HG02943 (cell line): ENCODE data around the gene CFTR.
A peak's percentile ranks its signal among the peaks of the same experiment; 100 is the strongest.
"Not testable (repeated sequence)": the region's sequence is repeated elsewhere in the genome, so short reads cannot be mapped to it uniquely, and the experiment has no call there.

Experiments used
- ATAC-seq: cut with Tn5 transposase; IDR thresholded peaks from one replicate; pipeline ENCODE4 v1.9.1; 2021; ENCODE audit warnings: mild to moderate bottlenecking, low read depth, moderate library complexity; ENCODE audit not compliant: unreplicated experiment

The CFTR gene

DNA sequence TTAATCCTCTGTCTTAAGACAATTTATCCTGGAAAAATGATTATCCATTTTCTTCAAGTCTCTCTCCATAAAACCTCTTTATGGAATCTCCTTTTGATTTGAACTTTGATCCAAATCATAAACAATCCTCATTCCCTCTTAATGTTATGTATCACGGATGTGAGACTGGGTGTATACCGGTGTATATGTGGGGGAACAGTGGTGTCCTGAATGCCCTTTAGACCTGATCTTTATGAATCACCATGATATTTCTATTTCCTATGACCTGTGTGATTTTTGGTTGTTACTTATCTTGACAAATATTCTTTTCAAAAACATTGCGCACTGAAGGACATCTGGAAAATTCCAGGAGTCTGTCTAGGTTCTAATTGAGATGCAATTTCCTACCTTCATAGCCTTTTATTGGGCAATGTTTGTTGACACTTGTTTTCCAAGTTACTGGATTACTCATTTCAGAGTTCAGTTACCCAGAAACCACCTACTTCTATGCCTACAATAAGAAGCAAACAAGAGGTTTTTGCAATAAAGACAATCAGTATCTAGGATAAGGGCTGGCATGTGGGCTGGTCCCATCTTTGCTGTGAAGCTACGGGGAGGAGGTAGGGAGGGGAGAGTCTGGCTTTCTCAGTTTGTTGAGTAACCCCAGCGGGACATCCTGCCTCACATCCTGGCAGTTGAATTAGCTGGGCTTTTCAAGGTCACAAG lies 203.0 kb downstream of the CFTR start:
- ATAC-seq, result no peak

DNA sequence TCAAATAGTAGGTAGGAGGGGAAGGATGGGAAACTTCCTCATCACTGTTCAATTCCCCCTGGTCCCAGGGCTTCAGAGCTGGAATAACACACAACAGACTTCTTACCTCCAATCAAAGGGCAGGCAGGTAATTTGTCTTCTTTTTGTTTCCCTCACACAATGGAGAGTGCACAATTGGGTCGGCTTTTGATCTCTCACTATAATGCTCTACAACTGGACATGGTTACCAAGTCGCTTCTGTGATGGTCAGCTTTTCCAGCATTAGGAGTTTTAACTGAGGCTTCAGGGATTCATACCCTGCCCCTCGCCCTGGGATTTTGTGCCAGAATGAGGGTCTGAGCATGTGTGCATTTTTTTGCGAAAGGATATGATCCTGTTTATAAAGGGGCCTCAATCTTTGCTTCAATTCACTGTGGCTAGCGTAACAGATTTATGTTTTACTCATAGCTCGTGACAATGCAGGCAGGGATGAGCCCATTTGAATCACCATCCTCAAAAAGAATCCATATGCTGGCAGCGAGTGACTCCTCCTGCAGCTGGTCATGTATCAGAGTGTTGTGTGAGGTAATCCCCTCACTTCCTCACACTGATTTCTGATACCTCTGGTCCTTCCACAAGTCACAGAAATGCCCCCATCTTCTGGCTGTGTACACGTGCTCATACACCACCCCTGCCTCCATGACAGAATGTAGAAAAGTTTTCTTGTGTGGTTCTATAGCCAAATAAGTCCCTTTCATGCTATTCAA lies 203.8 kb downstream of the CFTR start:
- ATAC-seq, result no peak

DNA sequence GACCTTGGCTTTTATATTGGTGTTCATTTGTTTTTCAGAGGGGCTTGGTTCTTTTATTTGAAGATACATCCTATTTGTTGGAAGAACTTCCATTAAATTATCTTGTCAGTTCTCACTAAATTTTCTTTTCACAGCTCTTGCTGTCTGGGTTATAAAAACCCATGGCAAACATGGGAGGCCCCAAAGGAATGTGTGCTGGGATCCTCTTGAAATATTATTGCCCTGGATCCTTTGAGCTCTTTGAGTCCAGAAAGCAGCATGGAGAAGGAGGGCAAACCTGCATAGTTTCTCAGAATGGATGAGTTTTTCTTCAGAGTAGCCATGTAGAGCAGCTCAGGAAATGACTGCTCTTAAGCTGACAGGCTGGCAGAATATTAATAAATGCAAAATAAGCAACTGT lies 206.0 kb downstream of the CFTR start:
- no peak for ATAC-seq

DNA sequence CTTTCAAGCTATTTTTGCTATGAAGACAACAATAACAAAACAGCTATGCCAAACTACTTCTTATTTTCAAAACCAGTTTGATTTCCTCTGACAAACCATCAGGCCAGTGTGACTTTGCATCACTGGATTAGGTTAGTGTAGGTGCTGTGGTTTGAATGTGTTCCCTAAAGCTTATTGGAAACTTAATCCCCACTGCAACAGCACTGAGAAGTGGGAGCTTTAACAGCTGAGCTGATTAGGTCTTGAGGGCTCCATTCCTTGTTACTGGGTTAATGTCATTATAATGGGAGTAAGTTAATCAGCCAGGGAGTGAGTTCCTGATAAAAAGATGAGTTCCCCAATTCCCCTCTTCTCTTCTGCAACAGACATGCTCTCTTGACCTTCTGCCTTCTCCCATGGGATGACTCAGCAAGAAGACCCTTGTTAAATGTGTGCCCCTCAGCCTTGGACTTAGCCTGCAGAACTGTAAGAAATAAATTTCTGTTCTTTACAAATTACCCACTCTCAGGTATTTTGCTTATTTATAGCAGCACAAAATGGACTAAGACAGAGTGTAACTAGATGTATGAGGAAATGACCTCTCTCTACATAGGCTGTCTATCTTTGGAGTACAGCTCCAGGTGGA lies 206.6 kb downstream of the CFTR start:
- no peak for ATAC-seq

DNA sequence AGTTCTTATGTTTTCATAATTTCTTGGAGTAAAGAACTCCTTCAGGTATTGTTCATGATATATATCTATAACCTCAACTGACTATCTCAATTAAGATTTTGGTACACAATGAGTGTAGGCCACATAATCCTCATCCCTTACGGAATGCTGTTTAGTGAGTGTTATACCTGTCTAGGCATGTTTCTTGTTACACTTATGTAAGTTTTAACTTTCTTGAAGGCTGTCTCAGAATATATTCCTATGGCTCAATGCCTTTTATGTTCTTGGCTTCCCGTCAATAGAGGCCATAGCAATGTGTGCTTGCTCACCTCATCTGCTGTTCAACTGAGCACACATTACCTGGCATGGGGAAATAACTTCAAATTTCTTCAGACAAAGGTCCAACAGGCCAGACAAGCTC lies 208.3 kb downstream of the CFTR start:
- ATAC-seq, result no peak

DNA sequence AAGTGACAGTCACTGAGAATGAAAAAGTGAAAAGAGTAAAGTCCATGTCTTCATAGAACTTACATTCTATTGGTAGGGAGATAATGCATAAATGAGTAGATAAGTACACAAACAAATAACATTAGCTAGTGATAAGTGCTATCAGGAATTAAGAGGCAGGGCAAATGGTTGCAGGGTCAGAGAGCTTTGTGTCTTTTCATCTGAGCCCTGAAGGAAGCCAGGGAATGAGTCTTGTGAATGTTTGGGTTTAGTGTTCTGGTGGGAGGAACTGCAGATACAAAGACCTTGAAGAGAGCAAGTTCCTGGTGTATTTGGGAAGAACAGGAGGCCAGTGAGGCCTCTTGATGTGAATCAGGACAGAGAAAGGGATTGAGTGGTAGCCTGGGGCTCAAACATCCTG lies 209.6 kb downstream of the CFTR start:
- ATAC-seq, result no peak

DNA sequence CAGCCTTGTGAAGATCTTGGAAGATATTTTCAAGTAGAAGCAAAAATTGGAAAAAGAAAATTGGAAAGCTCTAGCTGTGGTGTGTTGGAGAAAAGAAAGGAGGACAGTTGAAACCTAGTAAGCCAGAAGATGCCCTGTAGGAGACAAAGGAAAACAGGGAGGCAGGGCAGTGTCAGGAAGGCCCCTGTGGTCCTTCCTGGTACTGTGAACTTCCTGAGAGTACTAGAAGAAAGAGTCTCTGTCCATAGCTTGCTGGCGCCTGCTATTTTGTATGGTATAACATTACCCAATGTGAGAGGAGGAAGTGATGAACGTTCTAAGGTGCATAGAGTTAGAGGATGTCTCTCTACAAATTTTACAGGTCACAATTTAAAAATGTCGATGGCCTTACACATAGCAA lies 210.3 kb downstream of the CFTR start:
- no peak for ATAC-seq

DNA sequence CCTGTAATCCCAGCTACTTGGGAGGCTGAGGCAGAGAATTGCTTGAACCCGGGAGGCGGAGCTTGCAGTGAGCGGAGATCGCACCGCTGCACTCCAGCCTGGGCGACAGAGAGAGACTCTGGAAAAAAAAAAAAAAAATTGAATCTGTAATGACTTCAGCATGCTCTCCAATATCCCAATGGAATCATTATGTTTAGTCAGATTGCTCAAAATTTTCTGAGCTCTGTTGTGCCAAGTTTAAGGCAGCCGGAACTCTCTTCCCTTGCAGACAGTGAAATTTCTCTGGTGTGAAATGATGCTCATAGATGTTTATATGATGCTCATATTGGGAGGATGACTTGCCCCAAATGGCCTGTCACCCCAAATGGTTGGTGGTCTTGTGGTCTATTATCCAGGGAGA lies 212.5 kb downstream of the CFTR start:
- no peak for ATAC-seq

DNA sequence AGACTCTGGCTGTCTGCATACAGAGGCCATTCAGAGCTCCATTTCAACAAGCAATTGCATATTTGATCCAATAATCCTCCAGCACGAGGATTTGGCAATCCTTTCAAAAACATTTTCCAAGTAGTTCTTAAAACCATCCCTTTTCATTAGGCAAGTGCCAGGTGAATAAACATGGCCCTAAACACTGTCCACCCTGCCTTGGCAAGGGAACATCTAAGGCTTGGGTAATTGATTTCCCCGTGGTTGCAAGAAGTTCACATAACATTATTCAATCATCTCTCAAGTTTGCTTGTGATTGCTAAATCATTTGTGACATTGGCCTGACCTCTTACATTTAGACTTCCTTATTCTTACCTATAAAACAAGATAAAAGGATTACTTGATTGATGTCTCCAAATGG lies 218.2 kb downstream of the CFTR start:
- no peak for ATAC-seq

DNA sequence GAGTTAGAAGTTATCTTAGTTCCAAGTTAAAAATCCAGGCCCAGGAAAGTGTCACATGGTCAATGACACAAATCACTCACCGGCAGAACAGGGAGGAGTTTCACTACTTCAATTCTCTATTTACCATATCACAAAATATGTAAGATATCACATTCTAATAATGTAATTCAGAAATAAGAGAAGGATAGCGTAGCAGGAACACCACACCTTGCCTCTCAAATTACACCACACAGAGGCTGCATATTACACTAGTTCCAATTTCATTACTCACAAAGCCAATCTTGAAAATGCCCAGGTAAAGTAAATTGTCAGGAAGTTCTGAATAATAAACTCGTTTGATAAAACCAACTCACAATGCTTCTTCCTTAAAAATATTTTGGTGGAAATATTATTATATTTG lies 224.2 kb downstream of the CFTR start:
- no peak for ATAC-seq

DNA sequence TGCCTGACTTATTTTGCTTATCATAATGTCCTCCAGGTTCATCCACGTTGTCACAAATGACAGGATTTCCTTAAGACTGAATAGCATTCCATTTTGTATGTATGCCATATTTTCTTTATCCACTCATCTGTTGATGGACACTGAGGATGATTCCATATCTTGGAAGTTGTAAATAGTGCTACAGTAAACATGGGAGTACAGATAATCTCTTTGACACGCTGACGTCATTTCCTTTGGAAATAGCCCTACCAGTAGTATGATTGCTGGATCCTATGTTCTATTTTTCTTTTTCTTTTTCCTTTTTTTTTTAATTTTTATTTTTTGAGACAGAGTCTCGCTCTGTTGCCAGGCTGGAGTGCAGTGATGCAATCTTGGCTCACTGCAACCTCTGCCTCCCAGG lies 225.8 kb downstream of the CFTR start:
- no peak for ATAC-seq

DNA sequence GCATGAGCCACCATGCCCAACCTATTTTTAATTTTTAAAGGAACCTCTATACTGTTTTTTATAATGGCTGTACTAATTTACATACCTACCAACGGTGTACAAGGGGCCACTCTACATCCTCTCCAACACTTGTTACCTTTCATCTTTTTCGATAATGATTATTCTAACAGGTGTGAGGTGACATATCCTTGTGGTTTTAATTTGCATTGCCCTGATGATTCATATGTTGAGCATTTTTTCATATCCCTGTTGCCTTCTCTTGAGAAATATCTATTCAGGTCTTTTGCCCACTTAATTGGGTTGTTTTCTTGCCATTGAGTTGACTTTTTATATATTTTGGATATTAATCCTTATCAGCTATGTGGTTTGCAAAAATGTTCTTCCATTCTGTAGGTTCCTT lies 226.4 kb downstream of the CFTR start:
- ATAC-seq, result no peak

DNA sequence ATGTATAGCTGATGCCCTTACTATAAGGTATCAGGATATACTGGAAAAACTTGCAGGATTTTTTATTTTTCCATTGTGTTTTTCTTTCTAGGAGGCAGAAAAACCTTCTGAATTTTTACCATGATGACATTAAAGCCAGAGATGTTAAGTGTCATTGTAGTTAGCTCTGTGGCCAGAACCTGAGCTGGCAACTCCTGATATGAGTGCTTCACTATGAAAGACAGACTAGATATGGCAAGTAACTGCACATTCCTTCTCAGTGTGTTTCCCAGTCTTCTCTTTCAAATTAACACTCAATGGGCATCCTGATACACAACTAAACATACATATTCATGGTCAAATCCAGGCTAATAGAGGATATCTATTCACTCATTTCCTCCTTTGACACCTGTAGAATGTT lies 227.3 kb downstream of the CFTR start:
- no peak for ATAC-seq

DNA sequence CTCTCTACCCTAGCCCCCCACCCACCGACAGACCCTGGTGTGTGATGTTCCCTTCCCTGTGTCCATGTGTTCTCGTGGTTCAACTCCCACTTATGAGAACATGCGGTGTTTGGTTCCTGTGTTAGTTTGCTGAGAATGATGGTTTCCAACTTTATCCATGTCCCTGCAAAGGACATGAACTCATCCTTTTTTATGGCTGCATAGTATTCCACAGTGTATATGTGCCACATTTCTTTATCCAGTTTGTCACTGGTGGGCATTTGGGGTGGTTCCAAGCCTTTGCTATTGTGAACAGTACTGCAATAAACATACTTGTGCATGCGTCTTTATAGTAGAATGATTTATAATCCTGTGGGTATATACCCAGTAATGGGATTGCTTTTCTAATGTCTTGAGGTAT lies 228.3 kb downstream of the CFTR start:
- not testable (repeated sequence) for ATAC-seq

DNA sequence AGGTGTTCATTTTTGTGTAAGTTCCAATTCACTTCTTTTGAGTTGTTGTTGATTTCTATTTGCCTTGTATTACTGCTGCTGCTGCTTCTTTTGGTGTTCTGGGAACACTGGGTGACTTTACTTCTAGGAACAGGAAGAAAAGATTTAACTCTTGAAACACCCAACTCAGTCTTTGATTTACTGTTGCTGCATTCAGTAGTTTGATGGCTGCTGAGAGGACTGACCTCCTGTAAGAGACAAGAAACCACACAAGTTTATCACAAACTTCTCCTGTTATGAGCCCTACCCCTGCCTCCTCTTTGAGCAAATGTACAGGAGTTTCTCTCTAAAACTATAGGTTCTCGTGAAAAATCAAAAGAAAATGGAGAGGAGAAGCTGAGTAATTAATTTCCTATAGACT lies 231.7 kb downstream of the CFTR start:
- no peak for ATAC-seq

DNA sequence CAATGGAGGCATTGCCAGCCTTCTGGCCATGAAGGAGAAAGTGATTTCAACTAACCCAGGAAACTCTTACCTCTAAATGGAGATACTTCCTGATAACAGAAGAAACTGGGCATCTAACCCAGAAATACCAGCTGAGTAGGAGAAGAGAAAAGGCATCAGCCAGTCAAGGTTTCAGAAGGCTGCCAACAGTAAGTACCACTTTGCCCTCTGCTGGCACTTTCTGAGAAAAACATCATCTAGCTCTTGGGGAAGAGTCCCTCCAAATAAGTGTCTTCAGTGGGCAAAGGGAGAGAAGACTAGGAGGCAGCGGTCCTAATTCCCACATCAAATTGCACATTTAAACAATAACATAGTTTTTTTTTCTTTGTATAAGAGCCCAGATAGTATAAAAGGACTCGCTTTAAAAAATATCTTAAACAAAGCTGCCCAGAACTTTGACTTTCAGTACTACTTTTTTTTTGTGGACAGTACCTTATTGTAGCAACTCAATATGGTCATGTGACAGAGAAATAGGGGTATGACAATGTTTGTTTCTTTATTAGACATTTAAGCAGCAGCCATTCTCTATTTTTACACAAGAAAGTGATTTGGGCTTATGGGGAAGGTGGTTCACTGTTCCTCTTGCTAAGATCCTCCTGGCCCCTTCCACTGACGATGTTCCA lies 236.1 kb downstream of the CFTR start:
- peak; percentile 88 for ATAC-seq

DNA sequence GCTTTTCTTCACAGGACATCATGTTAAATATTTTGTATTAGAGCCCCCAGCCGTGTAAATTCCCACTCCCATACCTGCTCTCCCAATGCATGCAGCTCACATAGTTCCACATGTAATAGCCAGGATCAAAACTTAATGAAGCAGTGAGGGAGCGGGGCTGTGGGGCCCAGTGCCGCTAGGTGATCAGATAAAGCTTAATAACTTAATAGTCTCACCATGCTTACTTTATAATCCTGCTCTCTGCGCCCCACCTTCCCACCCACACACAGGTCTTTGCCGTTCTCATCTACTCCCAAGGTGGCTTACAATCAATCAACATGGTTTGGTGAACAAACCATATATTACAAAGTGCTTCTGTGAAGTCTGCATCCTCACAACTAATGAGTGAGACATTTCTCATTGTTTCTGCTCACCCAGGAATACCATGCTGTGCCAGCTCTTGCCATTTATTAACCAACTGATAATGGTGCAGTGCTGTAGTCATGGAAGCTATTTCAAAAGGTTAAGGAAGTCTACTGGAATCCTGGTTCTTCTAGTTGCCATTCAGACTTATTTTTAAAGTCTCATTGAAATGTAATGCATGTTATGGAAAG lies 237.0 kb downstream of the CFTR start:
- ATAC-seq, result no peak

DNA sequence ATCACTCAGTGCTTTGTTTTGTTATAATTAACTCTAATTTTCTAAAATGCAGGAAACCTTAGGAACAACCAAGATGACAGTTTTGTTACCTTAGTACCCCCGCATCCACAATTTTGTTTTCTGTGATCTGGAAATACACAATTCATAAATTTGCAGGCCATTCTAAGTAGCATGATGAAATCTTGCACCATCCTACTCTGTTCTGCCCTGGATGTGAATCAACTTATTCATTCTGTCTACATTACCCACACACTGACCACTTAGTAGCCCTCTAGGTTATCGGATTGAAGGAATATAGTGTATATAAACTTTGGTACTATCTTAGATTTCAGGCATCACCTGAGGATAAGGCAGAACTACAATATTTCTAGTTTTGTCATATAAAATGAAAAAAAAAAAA lies 237.5 kb downstream of the CFTR start:
- ATAC-seq, result no peak
